Measurements from ENCODE around the gene ABLIM2.

DNA sequence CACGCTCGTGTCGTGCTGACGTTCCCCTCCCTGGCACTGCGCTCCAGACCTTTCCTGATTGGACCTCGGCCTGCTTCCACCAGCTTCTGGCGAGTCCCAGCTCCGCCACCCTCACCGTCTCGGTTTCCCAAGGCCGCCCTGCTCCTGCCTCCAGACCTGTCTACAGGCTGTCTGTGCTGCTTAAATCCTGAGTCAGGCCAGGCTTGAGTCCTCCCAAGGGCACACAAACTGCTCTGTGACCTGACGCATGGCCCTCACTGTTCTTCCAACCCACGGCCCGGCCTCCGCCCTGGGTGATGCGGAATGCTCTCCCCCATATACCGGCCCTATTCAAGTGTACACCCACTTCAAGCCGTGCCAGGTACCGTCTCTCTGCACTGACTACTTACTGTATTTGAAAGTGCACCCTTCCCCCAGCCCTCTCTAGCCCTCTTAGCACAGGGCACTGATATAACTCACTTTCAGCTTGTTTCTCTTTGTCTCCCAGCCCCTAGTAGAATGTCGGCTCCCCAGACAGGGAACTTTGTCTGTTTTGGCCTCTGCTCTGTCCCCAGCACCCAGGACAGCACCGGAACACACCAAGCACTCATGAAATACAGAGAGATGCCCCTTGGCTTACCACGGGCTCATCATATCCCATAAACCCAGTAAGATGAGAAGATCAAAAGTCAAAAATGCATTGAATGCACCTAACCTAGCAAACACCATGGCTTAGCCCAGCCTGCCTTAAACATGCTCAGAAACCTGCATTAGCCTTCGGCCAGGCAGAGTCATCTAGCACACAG lies 155.9 kb downstream of the ABLIM2 start:
- TF ChIP-seq HOXB13 (CRISPR knock-in tag; IDR thresholded peaks at IDR 0.05; ENCODE audit: low read depth) (no peak), POLR2A (IDR thresholded peaks at IDR 0.05; ENCODE audit: low read length) (no peak), RAD21 (conservative IDR thresholded peaks at IDR 0.05 in 1 of 2, IDR thresholded peaks at IDR 0.05 in 1 of 2) (no peak), RCOR1 (IDR thresholded peaks at IDR 0.05; ENCODE audit: low read depth, low read length) (no peak), EP300 (IDR thresholded peaks at IDR 0.05) (no peak), MAFK (IDR thresholded peaks at IDR 0.05; ENCODE audit: partially characterized antibody) (no peak), CHD4 (IDR thresholded peaks at IDR 0.05; ENCODE audit: borderline replicate concordance) (no peak)
- TF ChIP-seq, protein P1, sequence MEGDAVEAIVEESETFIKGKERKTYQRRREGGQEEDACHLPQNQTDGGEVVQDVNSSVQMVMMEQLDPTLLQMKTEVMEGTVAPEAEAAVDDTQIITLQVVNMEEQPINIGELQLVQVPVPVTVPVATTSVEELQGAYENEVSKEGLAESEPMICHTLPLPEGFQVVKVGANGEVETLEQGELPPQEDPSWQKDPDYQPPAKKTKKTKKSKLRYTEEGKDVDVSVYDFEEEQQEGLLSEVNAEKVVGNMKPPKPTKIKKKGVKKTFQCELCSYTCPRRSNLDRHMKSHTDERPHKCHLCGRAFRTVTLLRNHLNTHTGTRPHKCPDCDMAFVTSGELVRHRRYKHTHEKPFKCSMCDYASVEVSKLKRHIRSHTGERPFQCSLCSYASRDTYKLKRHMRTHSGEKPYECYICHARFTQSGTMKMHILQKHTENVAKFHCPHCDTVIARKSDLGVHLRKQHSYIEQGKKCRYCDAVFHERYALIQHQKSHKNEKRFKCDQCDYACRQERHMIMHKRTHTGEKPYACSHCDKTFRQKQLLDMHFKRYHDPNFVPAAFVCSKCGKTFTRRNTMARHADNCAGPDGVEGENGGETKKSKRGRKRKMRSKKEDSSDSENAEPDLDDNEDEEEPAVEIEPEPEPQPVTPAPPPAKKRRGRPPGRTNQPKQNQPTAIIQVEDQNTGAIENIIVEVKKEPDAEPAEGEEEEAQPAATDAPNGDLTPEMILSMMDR (IDR thresholded peaks at IDR 0.05) = no peak
- TF ChIP-seq, protein P2, sequence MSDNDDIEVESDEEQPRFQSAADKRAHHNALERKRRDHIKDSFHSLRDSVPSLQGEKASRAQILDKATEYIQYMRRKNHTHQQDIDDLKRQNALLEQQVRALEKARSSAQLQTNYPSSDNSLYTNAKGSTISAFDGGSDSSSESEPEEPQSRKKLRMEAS (IDR thresholded peaks at IDR 0.05) = no peak
- TF ChIP-seq, protein P3, sequence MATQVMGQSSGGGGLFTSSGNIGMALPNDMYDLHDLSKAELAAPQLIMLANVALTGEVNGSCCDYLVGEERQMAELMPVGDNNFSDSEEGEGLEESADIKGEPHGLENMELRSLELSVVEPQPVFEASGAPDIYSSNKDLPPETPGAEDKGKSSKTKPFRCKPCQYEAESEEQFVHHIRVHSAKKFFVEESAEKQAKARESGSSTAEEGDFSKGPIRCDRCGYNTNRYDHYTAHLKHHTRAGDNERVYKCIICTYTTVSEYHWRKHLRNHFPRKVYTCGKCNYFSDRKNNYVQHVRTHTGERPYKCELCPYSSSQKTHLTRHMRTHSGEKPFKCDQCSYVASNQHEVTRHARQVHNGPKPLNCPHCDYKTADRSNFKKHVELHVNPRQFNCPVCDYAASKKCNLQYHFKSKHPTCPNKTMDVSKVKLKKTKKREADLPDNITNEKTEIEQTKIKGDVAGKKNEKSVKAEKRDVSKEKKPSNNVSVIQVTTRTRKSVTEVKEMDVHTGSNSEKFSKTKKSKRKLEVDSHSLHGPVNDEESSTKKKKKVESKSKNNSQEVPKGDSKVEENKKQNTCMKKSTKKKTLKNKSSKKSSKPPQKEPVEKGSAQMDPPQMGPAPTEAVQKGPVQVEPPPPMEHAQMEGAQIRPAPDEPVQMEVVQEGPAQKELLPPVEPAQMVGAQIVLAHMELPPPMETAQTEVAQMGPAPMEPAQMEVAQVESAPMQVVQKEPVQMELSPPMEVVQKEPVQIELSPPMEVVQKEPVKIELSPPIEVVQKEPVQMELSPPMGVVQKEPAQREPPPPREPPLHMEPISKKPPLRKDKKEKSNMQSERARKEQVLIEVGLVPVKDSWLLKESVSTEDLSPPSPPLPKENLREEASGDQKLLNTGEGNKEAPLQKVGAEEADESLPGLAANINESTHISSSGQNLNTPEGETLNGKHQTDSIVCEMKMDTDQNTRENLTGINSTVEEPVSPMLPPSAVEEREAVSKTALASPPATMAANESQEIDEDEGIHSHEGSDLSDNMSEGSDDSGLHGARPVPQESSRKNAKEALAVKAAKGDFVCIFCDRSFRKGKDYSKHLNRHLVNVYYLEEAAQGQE (IDR thresholded peaks at IDR 0.05) = no peak
- TF ChIP-seq, protein P4, sequence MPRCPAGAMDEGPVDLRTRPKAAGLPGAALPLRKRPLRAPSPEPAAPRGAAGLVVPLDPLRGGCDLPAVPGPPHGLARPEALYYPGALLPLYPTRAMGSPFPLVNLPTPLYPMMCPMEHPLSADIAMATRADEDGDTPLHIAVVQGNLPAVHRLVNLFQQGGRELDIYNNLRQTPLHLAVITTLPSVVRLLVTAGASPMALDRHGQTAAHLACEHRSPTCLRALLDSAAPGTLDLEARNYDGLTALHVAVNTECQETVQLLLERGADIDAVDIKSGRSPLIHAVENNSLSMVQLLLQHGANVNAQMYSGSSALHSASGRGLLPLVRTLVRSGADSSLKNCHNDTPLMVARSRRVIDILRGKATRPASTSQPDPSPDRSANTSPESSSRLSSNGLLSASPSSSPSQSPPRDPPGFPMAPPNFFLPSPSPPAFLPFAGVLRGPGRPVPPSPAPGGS (IDR thresholded peaks at IDR 0.05) = no peak
